ENCODE results near the gene MGAT5B.

The MGAT5B gene

DNA sequence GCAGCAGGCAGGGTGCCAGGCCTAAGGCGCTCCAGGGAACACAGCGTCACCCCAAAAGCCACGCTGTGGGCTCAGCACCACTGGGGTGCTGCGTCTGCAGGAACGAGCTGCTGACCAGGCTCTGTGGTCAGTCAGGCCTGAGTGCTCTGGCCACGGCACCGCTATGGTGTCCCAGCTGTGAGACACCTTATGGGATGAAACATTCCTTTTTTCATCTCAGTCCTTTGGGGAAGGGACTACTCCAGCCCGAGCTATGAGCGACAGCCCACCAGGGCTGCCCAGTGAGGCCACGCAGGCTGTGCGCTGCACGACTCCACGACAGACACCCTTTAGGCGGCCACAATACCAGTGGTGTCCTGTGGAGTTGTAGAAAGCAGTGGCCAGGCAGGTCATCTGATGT lies 11.1 kb downstream of the MGAT5B start:
- H2AK5ac ChIP-seq (ENCODE audit: low read length) = no peak overlapping the region

DNA sequence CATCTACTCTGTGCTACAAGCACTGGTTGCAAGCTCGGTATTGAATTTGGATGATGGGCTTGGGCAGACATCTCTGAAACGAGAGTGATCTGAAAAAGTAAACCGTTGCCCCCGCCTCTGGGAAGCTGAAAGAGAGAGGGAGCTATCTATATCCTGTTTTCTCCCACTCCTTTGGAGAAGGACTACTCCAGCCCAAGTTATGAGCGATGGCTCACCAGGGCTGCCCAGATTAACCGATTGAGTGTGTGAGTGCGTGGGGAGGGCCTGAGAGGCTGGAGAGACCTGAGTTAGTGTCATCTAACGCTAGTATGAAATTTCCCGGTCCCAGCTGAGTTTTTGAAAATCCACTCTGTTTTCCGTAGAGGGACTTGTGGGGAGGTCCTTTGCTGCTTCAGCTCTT lies 11.5 kb downstream of the MGAT5B start:
- Histone ChIP-seq H3K36me3 (ENCODE audit: control insufficient read depth in 1 of 2, insufficient read depth in 2 of 2, low read length in 2 of 2) (no peaks in the 10 kb centered on the region), H3K18ac (ENCODE audit: low read length) (no peak overlapping the region), H2AFZ (ENCODE audit: insufficient read depth, low read length, poor library complexity) (no peak overlapping the region), H3K9ac (ENCODE audit: low read length) (no peak overlapping the region), H3K14ac (ENCODE audit: low read length) (no peak overlapping the region), H3K27me3 (ENCODE audit: insufficient read depth, low read length) (no peaks in the 10 kb centered on the region), H3K79me2 (ENCODE audit: control insufficient read depth, insufficient read depth, low read length, poor library complexity) (no peaks in the 10 kb centered on the region), H3K27ac (ENCODE audit: low read depth, low read length) (no peak overlapping the region), H3K4me3 (ENCODE audit: low read depth, low read length) (no peak overlapping the region), H2BK12ac (ENCODE audit: low read length) (no peak overlapping the region), H3K4ac (ENCODE audit: low read depth, low read length) (no peak overlapping the region), H2BK5ac (ENCODE audit: low read depth, low read length, poor library complexity) (no peak overlapping the region), H3K79me1 (ENCODE audit: low read length) (no peaks in the 10 kb centered on the region), H3K23ac (ENCODE audit: low read length) (no peak overlapping the region), H2BK120ac (ENCODE audit: insufficient read depth, low read length, poor library complexity) (no peak overlapping the region), H4K8ac (ENCODE audit: low read depth, low read length) (no peak overlapping the region), H4K12ac (ENCODE audit: low read depth, low read length) (no peak overlapping the region), H4K91ac (ENCODE audit: low read depth, low read length) (no peak overlapping the region), H3K4me2 (ENCODE audit: low read length) (no peak overlapping the region), H2AK5ac (ENCODE audit: low read length) (no peak overlapping the region), H3K4me1 (ENCODE audit: control insufficient read depth in 1 of 2, insufficient read depth in 2 of 2, low read length in 2 of 2) (no peaks in the 10 kb centered on the region), H3K9me3 (ENCODE audit: insufficient read depth, low read depth, low read length) (peaks cover 2% of the 10 kb centered on the region)
- no CpG with 5 or more reads among the region's 10 CpGs for WGBS (ENCODE audit: extremely low coverage, insufficient coverage, insufficient read length)
- DNase-seq = no peak

More for the DNA sequence above, 11.1 kb downstream of the MGAT5B start:
- Histone ChIP-seq H4K8ac (ENCODE audit: low read depth, low read length) (no peak overlapping the region), H3K4me1 (ENCODE audit: control insufficient read depth in 1 of 2, insufficient read depth in 2 of 2, low read length in 2 of 2) (no peaks in the 10 kb centered on the region), H3K4me3 (ENCODE audit: low read depth, low read length) (no peak overlapping the region), H3K23ac (ENCODE audit: low read length) (no peak overlapping the region), H3K79me1 (ENCODE audit: low read length) (no peaks in the 10 kb centered on the region), H3K9me3 (ENCODE audit: insufficient read depth, low read depth, low read length) (peaks cover 3% of the 10 kb centered on the region), H3K4ac (ENCODE audit: low read depth, low read length) (no peak overlapping the region), H2AFZ (ENCODE audit: insufficient read depth, low read length, poor library complexity) (no peak overlapping the region), H3K4me2 (ENCODE audit: low read length) (no peak overlapping the region), H4K91ac (ENCODE audit: low read depth, low read length) (no peak overlapping the region), H2BK120ac (ENCODE audit: insufficient read depth, low read length, poor library complexity) (no peak overlapping the region), H3K9ac (ENCODE audit: low read length) (no peak overlapping the region), H4K12ac (ENCODE audit: low read depth, low read length) (no peak overlapping the region), H2BK12ac (ENCODE audit: low read length) (no peak overlapping the region), H3K79me2 (ENCODE audit: control insufficient read depth, insufficient read depth, low read length, poor library complexity) (no peaks in the 10 kb centered on the region), H3K14ac (ENCODE audit: low read length) (no peak overlapping the region), H3K36me3 (ENCODE audit: control insufficient read depth in 1 of 2, insufficient read depth in 2 of 2, low read length in 2 of 2) (no peaks in the 10 kb centered on the region), H3K27ac (ENCODE audit: low read depth, low read length) (no peak overlapping the region), H3K27me3 (ENCODE audit: insufficient read depth, low read length) (no peaks in the 10 kb centered on the region), H2BK5ac (ENCODE audit: low read depth, low read length, poor library complexity) (no peak overlapping the region), H3K18ac (ENCODE audit: low read length) (no peak overlapping the region)
- no peak for DNase-seq
- WGBS (ENCODE audit: extremely low coverage, insufficient coverage, insufficient read length) = no CpG with 5 or more reads among the region's 14 CpGs

DNA sequence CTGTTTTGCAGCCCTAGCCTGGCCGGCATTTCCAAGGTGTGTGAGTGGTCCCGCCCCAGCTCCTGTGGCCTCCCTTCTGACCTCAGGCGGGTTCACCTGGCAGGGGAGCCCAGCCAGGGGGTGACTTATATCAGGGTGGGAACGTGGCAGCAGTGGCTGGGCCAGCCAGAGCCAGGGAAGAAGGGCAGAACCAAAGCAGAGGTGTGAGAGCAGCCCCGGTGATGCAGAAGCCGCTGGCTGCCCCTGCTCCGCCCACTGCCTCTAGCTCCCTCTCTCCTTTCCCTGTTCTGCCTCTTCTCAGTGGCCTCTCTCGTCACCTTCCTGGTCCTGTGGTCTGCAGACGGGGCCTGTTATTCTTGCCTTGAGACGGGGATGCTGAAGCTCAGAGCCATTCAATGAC lies 12.1 kb downstream of the MGAT5B start:
- no peak overlapping the region for H2BK12ac ChIP-seq (ENCODE audit: low read length)
- H2AK5ac ChIP-seq (ENCODE audit: low read length) = no peak overlapping the region
- H3K4me2 ChIP-seq (ENCODE audit: low read length) = no peak overlapping the region
- no peak overlapping the region for H3K4ac ChIP-seq (ENCODE audit: low read depth, low read length)
- H3K36me3 ChIP-seq (ENCODE audit: control insufficient read depth in 1 of 2, insufficient read depth in 2 of 2, low read length in 2 of 2) = no peaks in the 10 kb centered on the region
- no peaks in the 10 kb centered on the region for H3K79me1 ChIP-seq (ENCODE audit: low read length)
- no peak for DNase-seq
- no peaks in the 10 kb centered on the region for H3K9me3 ChIP-seq (ENCODE audit: insufficient read depth, low read depth, low read length)
- H2BK5ac ChIP-seq (ENCODE audit: low read depth, low read length, poor library complexity) = no peak overlapping the region
- H4K91ac ChIP-seq (ENCODE audit: low read depth, low read length) = no peak overlapping the region
- H2AFZ ChIP-seq (ENCODE audit: insufficient read depth, low read length, poor library complexity) = no peak overlapping the region
- H2BK120ac ChIP-seq (ENCODE audit: insufficient read depth, low read length, poor library complexity) = no peak overlapping the region
- H3K4me1 ChIP-seq (ENCODE audit: control insufficient read depth in 1 of 2, insufficient read depth in 2 of 2, low read length in 2 of 2) = no peaks in the 10 kb centered on the region
- no CpG with 5 or more reads among the region's 10 CpGs for WGBS (ENCODE audit: extremely low coverage, insufficient coverage, insufficient read length)
- no peak overlapping the region for H3K18ac ChIP-seq (ENCODE audit: low read length)
- H4K8ac ChIP-seq (ENCODE audit: low read depth, low read length) = no peak overlapping the region
- no peak overlapping the region for H3K23ac ChIP-seq (ENCODE audit: low read length)
- H3K4me3 ChIP-seq (ENCODE audit: low read depth, low read length) = no peak overlapping the region
- no peak overlapping the region for H3K27ac ChIP-seq (ENCODE audit: low read depth, low read length)
- H4K12ac ChIP-seq (ENCODE audit: low read depth, low read length) = no peak overlapping the region
- H3K14ac ChIP-seq (ENCODE audit: low read length) = no peak overlapping the region
- no peaks in the 10 kb centered on the region for H3K79me2 ChIP-seq (ENCODE audit: control insufficient read depth, insufficient read depth, low read length, poor library complexity)
- no peak overlapping the region for H3K9ac ChIP-seq (ENCODE audit: low read length)
- no peaks in the 10 kb centered on the region for H3K27me3 ChIP-seq (ENCODE audit: insufficient read depth, low read length)

DNA sequence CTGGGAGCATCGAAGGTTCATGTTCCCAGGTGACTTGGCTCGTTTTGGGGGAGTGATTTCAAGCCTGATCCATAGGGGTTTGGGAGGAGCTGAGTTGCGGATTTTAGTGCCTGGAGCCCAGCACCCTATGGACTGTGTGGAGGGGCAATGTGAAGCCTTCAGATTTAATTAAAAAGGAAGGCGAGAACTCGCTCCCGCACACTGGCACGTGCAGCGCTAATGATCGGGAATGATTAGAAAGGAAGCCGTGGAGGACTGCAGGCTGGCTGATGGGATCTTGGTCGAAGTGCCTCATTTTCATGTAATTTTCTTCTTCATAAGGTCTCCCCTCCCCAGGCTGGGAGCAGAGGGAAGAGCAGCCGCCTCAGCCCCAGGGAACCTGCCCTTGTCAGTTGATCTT lies 12.8 kb downstream of the MGAT5B start:
- Histone ChIP-seq H2AK5ac (ENCODE audit: low read length) (no peak overlapping the region), H4K8ac (ENCODE audit: low read depth, low read length) (no peak overlapping the region), H3K23ac (ENCODE audit: low read length) (no peak overlapping the region), H3K27ac (ENCODE audit: low read depth, low read length) (no peak overlapping the region), H2AFZ (ENCODE audit: insufficient read depth, low read length, poor library complexity) (no peak overlapping the region), H3K4me1 (ENCODE audit: control insufficient read depth in 1 of 2, insufficient read depth in 2 of 2, low read length in 2 of 2) (no peaks in the 10 kb centered on the region), H2BK120ac (ENCODE audit: insufficient read depth, low read length, poor library complexity) (no peak overlapping the region), H3K9ac (ENCODE audit: low read length) (no peak overlapping the region), H3K4me2 (ENCODE audit: low read length) (no peak overlapping the region), H3K4me3 (ENCODE audit: low read depth, low read length) (no peak overlapping the region), H2BK5ac (ENCODE audit: low read depth, low read length, poor library complexity) (no peak overlapping the region), H3K79me2 (ENCODE audit: control insufficient read depth, insufficient read depth, low read length, poor library complexity) (no peaks in the 10 kb centered on the region), H3K27me3 (ENCODE audit: insufficient read depth, low read length) (no peaks in the 10 kb centered on the region), H4K12ac (ENCODE audit: low read depth, low read length) (no peak overlapping the region), H3K14ac (ENCODE audit: low read length) (no peak overlapping the region), H3K79me1 (ENCODE audit: low read length) (no peaks in the 10 kb centered on the region), H3K9me3 (ENCODE audit: insufficient read depth, low read depth, low read length) (no peaks in the 10 kb centered on the region), H2BK12ac (ENCODE audit: low read length) (no peak overlapping the region), H3K36me3 (ENCODE audit: control insufficient read depth in 1 of 2, insufficient read depth in 2 of 2, low read length in 2 of 2) (no peaks in the 10 kb centered on the region), H4K91ac (ENCODE audit: low read depth, low read length) (no peak overlapping the region), H3K18ac (ENCODE audit: low read length) (no peak overlapping the region), H3K4ac (ENCODE audit: low read depth, low read length) (no peak overlapping the region)
- WGBS (ENCODE audit: extremely low coverage, insufficient coverage, insufficient read length) = no CpG with 5 or more reads among the region's 12 CpGs
- no peak for DNase-seq
